SK-N-SH (cell line): Measurements from ENCODE around the gene PIK3CA.

Source experiments
- CHD2 ChIP-seq: fragments of 150-350 bp; IDR thresholded peaks from 2 replicates; pipeline ENCODE4 v1.6.1; 2018; ENCODE audit warnings: low read length; ENCODE audit not compliant: partially characterized antibody
- CTCF ChIP-seq: fragments of 200-600 bp; sonication (generic); IDR thresholded peaks from 2 replicates; pipeline ENCODE4 v1.6.1; 2017; ENCODE audit warnings: antibody characterized with exemption, mild to moderate bottlenecking, moderate library complexity
- EP300 ChIP-seq, 2 experiments: IDR thresholded peaks; 2 replicates each; pipeline versions ENCODE4 v1.4.0 to v1.6.1; 2012; ENCODE audit warnings: borderline replicate concordance in 1 of 2, low read depth in 1 of 2, low read length in 1 of 2
- EZH2phosphoT487 ChIP-seq: fragments of 200-600 bp; sonication (generic); IDR thresholded peaks from 2 replicates; pipeline ENCODE4 v1.6.1; 2017; ENCODE audit warnings: low read depth, mixed run types, mild to moderate bottlenecking, antibody characterized with exemption, moderate library complexity, borderline replicate concordance
- FOXM1 ChIP-seq: IDR thresholded peaks from 2 replicates; pipeline ENCODE4 v1.4.0; 2012; ENCODE audit warnings: low read depth, mild to moderate bottlenecking
- GABPA ChIP-seq: IDR thresholded peaks from 2 replicates; pipeline ENCODE4 v1.4.0; 2012; ENCODE audit warnings: low read depth, mild to moderate bottlenecking
- JUND ChIP-seq: IDR thresholded peaks from 2 replicates; pipeline ENCODE4 v1.4.0; 2012
- MAX ChIP-seq: IDR thresholded peaks from 2 replicates; pipeline ENCODE4 v1.4.0; 2012; ENCODE audit warnings: low read depth
- NRF1 ChIP-seq: IDR thresholded peaks from 2 replicates; pipeline ENCODE4 v1.6.1; 2012; ENCODE audit warnings: low read depth, mild to moderate bottlenecking, low read length
- POLR2AphosphoS5 ChIP-seq: IDR thresholded peaks from 2 replicates; pipeline ENCODE4 v1.6.1; 2012; ENCODE audit warnings: low read depth, low read length
- SMC3 ChIP-seq: IDR thresholded peaks from 2 replicates; pipeline ENCODE4 v1.6.1; 2012; ENCODE audit warnings: low read depth, low read length, improper control_type of control experiment
- TEAD4 ChIP-seq: IDR thresholded peaks from 2 replicates; pipeline ENCODE4 v1.4.0; 2012; ENCODE audit warnings: mild to moderate bottlenecking, borderline replicate concordance; ENCODE audit not compliant: insufficient read depth
- TF ChIP-seq, protein P1 (sequence below): IDR thresholded peaks from 2 replicates; pipeline ENCODE4; 2012
- TF ChIP-seq, protein P2 (sequence below): fragments of 150-350 bp; IDR thresholded peaks from 2 replicates; pipeline ENCODE4 v1.6.1; 2017; ENCODE audit warnings: antibody characterized with exemption, low read length, low read depth, borderline replicate concordance

DNA sequence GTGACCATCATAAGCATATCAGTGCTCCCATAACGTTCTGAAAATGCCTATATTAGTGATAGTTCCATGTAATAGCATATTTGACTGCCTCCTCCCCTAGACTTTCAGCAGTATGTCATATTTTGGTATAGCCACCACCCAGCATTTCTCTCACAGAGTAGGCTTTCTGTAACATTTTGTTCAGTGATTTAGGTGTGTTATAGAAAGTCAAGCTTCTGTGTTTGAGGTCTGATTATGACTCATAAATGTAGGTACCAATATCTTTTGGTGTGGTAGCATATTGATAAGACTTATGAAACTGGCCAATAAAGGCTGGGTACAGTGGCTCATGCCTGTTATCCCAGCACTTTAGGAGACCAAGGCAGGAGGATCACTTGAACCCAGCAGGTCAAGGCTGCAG is 42.3 kb upstream of the PIK3CA start:
- TF ChIP-seq POLR2AphosphoS5 = no peak
- no peak for TF ChIP-seq CTCF
- no peak for TF ChIP-seq TEAD4
- no peak for TF ChIP-seq MAX
- TF ChIP-seq, protein P1, sequence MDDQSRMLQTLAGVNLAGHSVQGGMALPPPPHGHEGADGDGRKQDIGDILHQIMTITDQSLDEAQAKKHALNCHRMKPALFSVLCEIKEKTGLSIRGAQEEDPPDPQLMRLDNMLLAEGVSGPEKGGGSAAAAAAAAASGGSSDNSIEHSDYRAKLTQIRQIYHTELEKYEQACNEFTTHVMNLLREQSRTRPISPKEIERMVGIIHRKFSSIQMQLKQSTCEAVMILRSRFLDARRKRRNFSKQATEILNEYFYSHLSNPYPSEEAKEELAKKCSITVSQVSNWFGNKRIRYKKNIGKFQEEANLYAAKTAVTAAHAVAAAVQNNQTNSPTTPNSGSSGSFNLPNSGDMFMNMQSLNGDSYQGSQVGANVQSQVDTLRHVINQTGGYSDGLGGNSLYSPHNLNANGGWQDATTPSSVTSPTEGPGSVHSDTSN = no peak
- TF ChIP-seq GABPA = no peak
- no peak for TF ChIP-seq JUND
- no peak for TF ChIP-seq SMC3
- no peak for TF ChIP-seq FOXM1
- TF ChIP-seq NRF1 = no peak
- TF ChIP-seq, protein P2, sequence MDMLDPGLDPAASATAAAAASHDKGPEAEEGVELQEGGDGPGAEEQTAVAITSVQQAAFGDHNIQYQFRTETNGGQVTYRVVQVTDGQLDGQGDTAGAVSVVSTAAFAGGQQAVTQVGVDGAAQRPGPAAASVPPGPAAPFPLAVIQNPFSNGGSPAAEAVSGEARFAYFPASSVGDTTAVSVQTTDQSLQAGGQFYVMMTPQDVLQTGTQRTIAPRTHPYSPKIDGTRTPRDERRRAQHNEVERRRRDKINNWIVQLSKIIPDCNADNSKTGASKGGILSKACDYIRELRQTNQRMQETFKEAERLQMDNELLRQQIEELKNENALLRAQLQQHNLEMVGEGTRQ = no peak
- TF ChIP-seq EZH2phosphoT487 = no peak
- no peak for TF ChIP-seq CHD2
- TF ChIP-seq EP300 (IDR thresholded peaks at IDR 0.05; ENCODE audit: borderline replicate concordance in 1 of 2, low read depth in 1 of 2, low read length in 1 of 2) = no peak
